ENCODE measurements around the gene FOXL1. TPM values are rescaled to one million over a fixed set of nuclear protein-coding genes. Genes with fewer than 3 reads are reported as not detected.

Gene FOXL1
- polyA plus RNA-seq, 1 experiment = 41.1 TPM

GRCh38 chr16:86575754-86576557 is 2.4 kb upstream of the FOXL1 start:
- TF ChIP-seq CTCF (IDR thresholded peaks at IDR 0.05; ENCODE audit: low read depth, low read length) = peak; percentile 86
- POLR2A ChIA-PET = interaction anchor here (0.6 to 1.5 kb wide), 23 partner anchors 9 to 999 kb away, joined by 3 to 23 read pairs (median 5); partner anchors contain the start of gene FOXC2
- no peaks in the 10 kb centered on the region for H3K27me3 ChIP-seq (ENCODE audit: control insufficient read depth, insufficient read depth, low read length)
- DNase-seq (ENCODE audit: low read depth, low spot score) = peak; percentile 95
- CTCF ChIA-PET = interaction anchor here (0.5 to 2.1 kb wide), 15 partner anchors 11 to 772 kb away, joined by 3 to 15 read pairs (median 4); no protein-coding TSS in a partner anchor
- H3K27ac ChIP-seq (ENCODE audit: low read depth, low read length) = peak overlapping the region; percentile 100
- H3K9me3 ChIP-seq (ENCODE audit: control insufficient read depth, insufficient read depth, low read length) = peaks cover 3% of the 10 kb centered on the region; the same call in 1 of the 2 replicates
- H3K4me3 ChIP-seq (ENCODE audit: low read depth, low read length) = peak overlapping the region; percentile 76

GRCh38 chr16:86576591-86577313 is 1.6 kb upstream of the FOXL1 start:
- ChIA-PET CTCF (interaction anchor here (0.5 to 2.1 kb wide), 13 partner anchors 12 to 771 kb away, joined by 3 to 15 read pairs (median 4); no protein-coding TSS in a partner anchor), POLR2A (interaction anchor here (0.6 to 1.8 kb wide), 21 partner anchors 9 to 998 kb away, joined by 3 to 23 read pairs (median 5); partner anchors contain the start of gene FOXC2)
- Histone ChIP-seq H3K27me3 (ENCODE audit: control insufficient read depth, insufficient read depth, low read length) (no peaks in the 10 kb centered on the region), H3K4me3 (ENCODE audit: low read depth, low read length) (peak overlapping the region; percentile 76), H3K27ac (ENCODE audit: low read depth, low read length) (peak overlapping the region; percentile 100), H3K9me3 (ENCODE audit: control insufficient read depth, insufficient read depth, low read length) (peaks cover 3% of the 10 kb centered on the region; the same call in 1 of the 2 replicates)
- peak; percentile 80 for DNase-seq (ENCODE audit: low read depth, low spot score)
- no peak for TF ChIP-seq CTCF (IDR thresholded peaks at IDR 0.05; ENCODE audit: low read depth, low read length)

- ChIA-PET POLR2A (interaction anchor here (0.6 to 2.4 kb wide), 9 partner anchors 13 to 625 kb away, joined by 3 to 9 read pairs (median 4); no protein-coding TSS in a partner anchor), CTCF (interaction anchor here (0.7 kb wide), 2 partner anchors 13 to 485 kb away, joined by 3 read pairs; no protein-coding TSS in a partner anchor)
- peak overlapping the region; percentile 100 for H3K27ac ChIP-seq (ENCODE audit: low read depth, low read length)
- H3K9me3 ChIP-seq (ENCODE audit: control insufficient read depth, insufficient read depth, low read length) = peaks cover 3% of the 10 kb centered on the region; the same call in 1 of the 2 replicates
- H3K27me3 ChIP-seq (ENCODE audit: control insufficient read depth, insufficient read depth, low read length) = no peaks in the 10 kb centered on the region
- TF ChIP-seq CTCF (IDR thresholded peaks at IDR 0.05; ENCODE audit: low read depth, low read length) = no peak
- H3K4me3 ChIP-seq (ENCODE audit: low read depth, low read length) = peak overlapping the region; percentile 76
- DNase-seq (ENCODE audit: low read depth, low spot score) = peak; percentile 93
Measured at GRCh38 chr16:86577314-86577971, 906 bp upstream of the FOXL1 start.

GRCh38 chr16:86578611-86579267 is 390 bp downstream of the FOXL1 start:
- peak; percentile 56 for DNase-seq (ENCODE audit: low read depth, low spot score)
- ChIA-PET CTCF (interaction anchor here (1.0 to 1.2 kb wide), 2 partner anchors 14 to 484 kb away, joined by 4 to 5 read pairs; no protein-coding TSS in a partner anchor), POLR2A (interaction anchor here (0.8 to 2.4 kb wide), 8 partner anchors 12 to 382 kb away, joined by 3 to 9 read pairs (median 4); no protein-coding TSS in a partner anchor)
- Histone ChIP-seq H3K4me3 (ENCODE audit: low read depth, low read length) (peak overlapping the region; percentile 86), H3K27ac (ENCODE audit: low read depth, low read length) (peak overlapping the region; percentile 100), H3K27me3 (ENCODE audit: control insufficient read depth, insufficient read depth, low read length) (no peaks in the 10 kb centered on the region), H3K9me3 (ENCODE audit: control insufficient read depth, insufficient read depth, low read length) (peaks cover 3% of the 10 kb centered on the region; the same call in 1 of the 2 replicates)
- no peak for TF ChIP-seq CTCF (IDR thresholded peaks at IDR 0.05; ENCODE audit: low read depth, low read length)
